ENCODE data around the gene CPXM2. TPM values are rescaled to one million over a fixed set of nuclear protein-coding genes. Genes with fewer than 3 reads are reported as not detected.

The CPXM2 gene
- total RNA-seq, 2 donors from 2014 or later = 1.4 to 1.9 TPM

DNA sequence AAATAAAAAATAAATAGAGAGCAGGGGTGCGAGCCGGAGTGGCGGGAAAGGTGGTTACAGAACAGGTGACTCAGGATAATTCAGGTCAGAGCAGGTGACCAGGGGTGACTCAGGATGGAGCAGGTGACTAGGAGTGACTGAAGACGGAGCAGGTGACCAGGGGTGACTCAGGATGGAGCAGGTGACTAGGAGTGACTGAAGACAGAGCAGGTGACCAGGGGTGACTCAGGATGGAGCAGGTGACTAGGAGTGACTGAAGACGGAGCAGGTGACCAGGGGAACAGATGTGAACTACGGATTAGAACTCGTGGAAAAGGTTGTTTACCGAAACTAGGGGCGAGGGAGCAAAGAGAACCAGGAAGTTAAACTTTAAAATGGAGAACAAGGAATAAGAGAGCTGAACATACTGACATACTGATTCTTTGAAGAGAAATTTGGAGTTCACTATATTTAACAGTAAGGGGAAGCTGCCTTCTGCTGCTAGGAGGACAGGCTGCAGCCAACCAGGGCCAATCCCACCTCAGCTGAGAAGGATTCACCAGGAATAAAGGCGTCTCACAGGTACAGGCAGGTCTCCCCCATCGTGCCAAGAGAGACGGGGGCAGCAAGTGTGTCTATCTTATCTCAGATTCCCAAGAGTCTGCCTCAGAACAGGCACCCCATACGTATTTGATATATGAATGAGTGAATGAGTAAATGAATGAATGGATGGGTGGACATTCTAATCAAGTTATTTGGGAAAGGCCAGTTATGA lies 101.3 kb downstream of the CPXM2 start:
- Mint-ChIP-seq H3K36me3 (ENCODE audit: low read depth) (peaks cover 4% of the 10 kb centered on the region), H3K4me3 (no peak overlapping the region), H3K9me3 (peaks cover 20% of the 10 kb centered on the region), H3K4me1 (no peaks in the 10 kb centered on the region), H3K27ac (no peak overlapping the region), H3K27me3 (ENCODE audit: insufficient read depth) (peaks cover 1% of the 10 kb centered on the region)
- H3K27me3 ChIP-seq (ENCODE audit: control insufficient read depth, insufficient read depth, low read length, poor library complexity, severe bottlenecking) = no peaks in the 10 kb centered on the region
- TF ChIP-seq, protein P1, sequence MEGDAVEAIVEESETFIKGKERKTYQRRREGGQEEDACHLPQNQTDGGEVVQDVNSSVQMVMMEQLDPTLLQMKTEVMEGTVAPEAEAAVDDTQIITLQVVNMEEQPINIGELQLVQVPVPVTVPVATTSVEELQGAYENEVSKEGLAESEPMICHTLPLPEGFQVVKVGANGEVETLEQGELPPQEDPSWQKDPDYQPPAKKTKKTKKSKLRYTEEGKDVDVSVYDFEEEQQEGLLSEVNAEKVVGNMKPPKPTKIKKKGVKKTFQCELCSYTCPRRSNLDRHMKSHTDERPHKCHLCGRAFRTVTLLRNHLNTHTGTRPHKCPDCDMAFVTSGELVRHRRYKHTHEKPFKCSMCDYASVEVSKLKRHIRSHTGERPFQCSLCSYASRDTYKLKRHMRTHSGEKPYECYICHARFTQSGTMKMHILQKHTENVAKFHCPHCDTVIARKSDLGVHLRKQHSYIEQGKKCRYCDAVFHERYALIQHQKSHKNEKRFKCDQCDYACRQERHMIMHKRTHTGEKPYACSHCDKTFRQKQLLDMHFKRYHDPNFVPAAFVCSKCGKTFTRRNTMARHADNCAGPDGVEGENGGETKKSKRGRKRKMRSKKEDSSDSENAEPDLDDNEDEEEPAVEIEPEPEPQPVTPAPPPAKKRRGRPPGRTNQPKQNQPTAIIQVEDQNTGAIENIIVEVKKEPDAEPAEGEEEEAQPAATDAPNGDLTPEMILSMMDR (conservative IDR thresholded peaks at IDR 0.05) = no peak
- no peaks in the 10 kb centered on the region for H3K9me3 ChIP-seq (ENCODE audit: control insufficient read depth, low read length)
- H3K9ac ChIP-seq (ENCODE audit: extremely low read depth, low read length, poor library complexity, severe bottlenecking) = no peak overlapping the region
- WGBS, 2 experiments (ENCODE audit: insufficient coverage in 1 of 2, insufficient read length in 1 of 2) = 91 to 95% methylated on average over 10 to 13 of the region's 13 CpGs
- H3K4me1 ChIP-seq (ENCODE audit: control insufficient read depth, insufficient read depth, low read length) = no peaks in the 10 kb centered on the region
- DNase-seq = no peak
- no peak overlapping the region for H3K27ac ChIP-seq (ENCODE audit: low read depth, low read length)
- no peaks in the 10 kb centered on the region for H3K36me3 ChIP-seq (ENCODE audit: control insufficient read depth, insufficient read depth, low read length)
- H3K4me3 ChIP-seq (ENCODE audit: low read length) = no peak overlapping the region

DNA sequence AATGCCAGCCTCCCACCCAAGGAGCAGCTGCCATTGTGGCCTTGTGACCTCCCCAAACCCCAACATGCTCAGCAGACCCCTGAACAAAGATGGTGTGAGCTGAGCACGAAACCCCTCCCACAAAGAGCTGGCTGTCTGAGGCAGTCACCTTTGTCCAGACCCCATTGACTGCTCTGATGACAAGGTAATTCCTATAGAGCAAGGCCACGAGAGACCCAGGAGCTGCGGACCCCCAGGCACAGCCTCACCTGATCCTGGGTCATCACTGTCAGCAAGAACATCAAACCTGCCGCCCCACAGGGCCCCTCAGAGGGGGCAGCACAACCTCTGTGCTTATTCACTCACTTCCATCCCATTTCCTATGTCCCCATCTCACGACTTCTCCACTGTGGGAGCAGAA lies 102.6 kb downstream of the CPXM2 start:
- TF ChIP-seq, protein P1 (conservative IDR thresholded peaks at IDR 0.05) = no peak

DNA sequence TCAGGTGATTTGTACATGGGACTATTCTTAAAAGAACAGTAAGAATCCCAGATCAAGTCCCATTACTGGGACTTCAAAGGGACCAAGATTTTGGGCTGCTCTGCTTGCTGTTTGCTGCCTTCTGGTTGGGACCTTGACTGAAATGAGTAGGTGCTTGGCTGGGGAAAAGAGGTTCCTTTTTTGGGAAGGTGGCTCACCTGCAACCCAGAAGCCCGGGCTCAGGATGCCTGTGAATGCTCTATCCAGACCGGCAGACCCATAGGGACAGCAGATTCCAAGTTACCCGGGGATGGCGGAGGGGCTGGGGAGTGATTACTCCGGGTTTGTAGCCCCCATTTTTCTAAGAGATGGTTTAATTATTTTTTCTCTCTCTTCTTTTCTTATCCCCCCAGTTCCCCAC lies 104.0 kb downstream of the CPXM2 start:
- Histone ChIP-seq H3K4me3 (ENCODE audit: low read length) (no peak overlapping the region), H3K9ac (ENCODE audit: extremely low read depth, low read length, poor library complexity, severe bottlenecking) (no peak overlapping the region), H3K36me3 (ENCODE audit: control insufficient read depth, insufficient read depth, low read length) (no peaks in the 10 kb centered on the region), H3K4me1 (ENCODE audit: control insufficient read depth, insufficient read depth, low read length) (no peaks in the 10 kb centered on the region), H3K27me3 (ENCODE audit: control insufficient read depth, insufficient read depth, low read length, poor library complexity, severe bottlenecking) (no peaks in the 10 kb centered on the region), H3K27ac (ENCODE audit: low read depth, low read length) (no peak overlapping the region), H3K9me3 (ENCODE audit: control insufficient read depth, low read length) (no peaks in the 10 kb centered on the region)
- Mint-ChIP-seq H3K27me3 (ENCODE audit: insufficient read depth) (peaks cover 12% of the 10 kb centered on the region), H3K4me1 (no peaks in the 10 kb centered on the region), H3K27ac (no peak overlapping the region), H3K4me3 (no peak overlapping the region), H3K36me3 (ENCODE audit: low read depth) (peaks cover 4% of the 10 kb centered on the region), H3K9me3 (peaks cover 20% of the 10 kb centered on the region)
- TF ChIP-seq, protein P1 (conservative IDR thresholded peaks at IDR 0.05) = no peak
- DNase-seq = no peak
- 91 to 94% methylated on average over 3 to 5 of the region's 5 CpGs for WGBS, 2 experiments (ENCODE audit: insufficient coverage in 1 of 2, insufficient read length in 1 of 2)

More for the DNA sequence above, 102.6 kb downstream of the CPXM2 start:
- H3K27me3 ChIP-seq (ENCODE audit: control insufficient read depth, insufficient read depth, low read length, poor library complexity, severe bottlenecking) = no peaks in the 10 kb centered on the region
- Mint-ChIP-seq H3K36me3 (ENCODE audit: low read depth) (peaks cover 4% of the 10 kb centered on the region), H3K4me1 (no peaks in the 10 kb centered on the region), H3K4me3 (no peak overlapping the region), H3K27ac (no peak overlapping the region), H3K9me3 (peaks cover 20% of the 10 kb centered on the region), H3K27me3 (ENCODE audit: insufficient read depth) (peaks cover 9% of the 10 kb centered on the region)
- no peaks in the 10 kb centered on the region for H3K36me3 ChIP-seq (ENCODE audit: control insufficient read depth, insufficient read depth, low read length)
- H3K9ac ChIP-seq (ENCODE audit: extremely low read depth, low read length, poor library complexity, severe bottlenecking) = no peak overlapping the region
- no peaks in the 10 kb centered on the region for H3K4me1 ChIP-seq (ENCODE audit: control insufficient read depth, insufficient read depth, low read length)
- no peak overlapping the region for H3K4me3 ChIP-seq (ENCODE audit: low read length)
- no peak for DNase-seq
- H3K9me3 ChIP-seq (ENCODE audit: control insufficient read depth, low read length) = no peaks in the 10 kb centered on the region
- WGBS, 2 experiments (ENCODE audit: insufficient coverage in 1 of 2, insufficient read length in 1 of 2) = 87 to 100% methylated on average over 1 to 5 of the region's 5 CpGs
- no peak overlapping the region for H3K27ac ChIP-seq (ENCODE audit: low read depth, low read length)

Data from endodermal cell (in vitro differentiated cells).